K562 (cell line): Measurements from ENCODE around the gene UVRAG. TPM values are rescaled to one million over a fixed set of nuclear protein-coding genes. Genes with fewer than 3 reads are reported as not detected.

Source experiments
- ATAC-seq: fragments of 200-7000 bp; cut with Tn5 transposase; 3 replicates; pipeline ENCODE4 v1.9.1; 2020; ENCODE audit warnings: moderate library complexity
- BruUV-seq: library from RNA; stranded (reverse); fragments of 400-500 nt; replicated peaks from 2 replicates; lab custom pipeline; 2021; lab: Mats Ljungman, UMichigan
- CTCF ChIA-PET: fragments of 300-600 bp; formaldehyde crosslinking; extraction: SDS; loops from one replicate; lab custom pipeline; 2021; ENCODE audit warnings: low intra/inter-chr PET ratio; lab: Yijun Ruan, JAX
- POLR2A ChIA-PET: fragments of 300-600, 350-650 bp; sonication (Branson Sonifier 250); formaldehyde crosslinking; extraction: SDS; loops from one replicate; lab custom pipeline; 2021; ENCODE audit warnings: antibody characterized with exemption, inconsistent platforms; lab: Yijun Ruan, JAX
- DNase-seq, 4 experiments: peaks; one replicate each; pipeline versions ENCODE4 v3.0.0 to v3.0.0-alpha.2; 2011 to 2018; ENCODE audit warnings: low spot score in 3 of 4, mixed read lengths in 3 of 4; ENCODE audit errors: extremely low read depth in 1 of 4
- FAIRE-seq: peaks from 2 replicates; lab custom pipeline; 2011; peaks lifted over from hg19 to GRCh38; lab: Jason Lieb, UNC
- H2AFZ ChIP-seq: 2 replicates; pipeline ENCODE4 v1.6.0; 2011; ENCODE audit warnings: low read depth, low read length, control low read depth, inconsistent platforms
- H3K27ac ChIP-seq: fragments of 200-600 bp; 3 replicates; pipeline ENCODE4 v1.8.0; 2011; ENCODE audit warnings: low read depth, mild to moderate bottlenecking, control low read depth, inconsistent platforms, low read length, moderate library complexity, mixed read lengths; ENCODE audit errors: extremely low read depth
- H3K27me3 ChIP-seq, 2 experiments: fragments of 300-600 bp in 1 of 2; 2 replicates in 1 of 2; 3 replicates in 1 of 2; pipeline versions ENCODE4 v1.6.0 to v1.8.0; 2011; ENCODE audit warnings: inconsistent platforms in 2 of 2, low read length in 2 of 2, mild to moderate bottlenecking in 1 of 2, mixed read lengths in 1 of 2, moderate library complexity in 1 of 2; ENCODE audit not compliant: control insufficient read depth in 2 of 2, insufficient read depth in 2 of 2
- H3K36me3 ChIP-seq: fragments of 300-600 bp; 3 replicates; pipeline ENCODE4 v1.8.0; 2011; ENCODE audit warnings: mild to moderate bottlenecking, low read length, inconsistent platforms; ENCODE audit not compliant: control insufficient read depth, insufficient read depth
- H3K4me1 ChIP-seq, 2 experiments: fragments of 200-600 bp in 1 of 2; replicated peaks in 1 of 2; 2 replicates in 1 of 2; 3 replicates in 1 of 2; pipeline versions ENCODE4 v1.5.1 to v1.8.0; 2011; ENCODE audit warnings: inconsistent platforms in 2 of 2, low read length in 2 of 2, mild to moderate bottlenecking in 1 of 2, mixed read lengths in 1 of 2, moderate library complexity in 1 of 2; ENCODE audit not compliant: control insufficient read depth in 2 of 2, insufficient read depth in 2 of 2
- H3K4me2 ChIP-seq: 2 replicates; pipeline ENCODE4 v1.6.1; 2011; ENCODE audit warnings: low read length, control low read depth, inconsistent platforms, mixed read lengths; ENCODE audit not compliant: insufficient read depth
- H3K4me3 ChIP-seq: fragments of 200-600 bp; sonication (generic), shearing (Covaris generic); 2 replicates; pipeline ENCODE4 v1.5.1; 2016; ENCODE audit warnings: control low read depth, inconsistent platforms
- H3K79me2 ChIP-seq: fragments of 200-600 bp; 3 replicates; pipeline ENCODE4 v1.8.0; 2011; ENCODE audit warnings: low read length, inconsistent platforms; ENCODE audit not compliant: control insufficient read depth, insufficient read depth
- H3K9ac ChIP-seq, 2 experiments: 2 replicates each; pipeline versions ENCODE4 v1.6.0 to v1.6.1; 2011; ENCODE audit warnings: low read depth in 2 of 2, low read length in 2 of 2, control low read depth in 1 of 2, inconsistent platforms in 1 of 2, mild to moderate bottlenecking in 1 of 2, mixed read lengths in 1 of 2; ENCODE audit not compliant: insufficient read depth in 1 of 2
- H3K9me1 ChIP-seq: one replicate; pipeline ENCODE4 v1.6.0; 2011; ENCODE audit warnings: inconsistent platforms, mild to moderate bottlenecking, low read length, moderate library complexity; ENCODE audit not compliant: control insufficient read depth, insufficient read depth
- H3K9me3 ChIP-seq: replicated peaks from 2 replicates; pipeline ENCODE4 v1.5.1; 2011; ENCODE audit warnings: low read depth, low read length, inconsistent platforms; ENCODE audit not compliant: control insufficient read depth, insufficient read depth
- H4K20me1 ChIP-seq: replicated peaks from 2 replicates; pipeline ENCODE4 v1.6.1; 2011; ENCODE audit warnings: low read length, inconsistent platforms, mixed read lengths; ENCODE audit not compliant: control insufficient read depth, insufficient read depth
- DACH1 ChIP-seq: fragments of 450-650 bp; IDR thresholded peaks from 2 replicates; pipeline ENCODE4 v1.6.1; 2018; ENCODE audit not compliant: partially characterized antibody
- GABPB2 ChIP-seq: fragments of 250-450 bp; sonication (Bioruptor Pico); conservative IDR thresholded peaks from 2 replicates; pipeline ENCODE4 v1.5.1; 2021; ENCODE audit warnings: mild to moderate bottlenecking
- MLLT1 ChIP-seq, 2 experiments: fragments of 450-650 bp; IDR thresholded peaks; 2 replicates each; pipeline ENCODE4 v1.6.1; 2016
- NR2F6 ChIP-seq: fragments of 450-650 bp; formaldehyde crosslinking; IDR thresholded peaks from 2 replicates; pipeline ENCODE4 v1.4.0; 2020; ENCODE audit warnings: mild to moderate bottlenecking
- RBM25 ChIP-seq: fragments of 200-400 bp; formaldehyde crosslinking; IDR thresholded peaks from 2 replicates; pipeline ENCODE4 v1.6.1; 2018; ENCODE audit warnings: low read length, low read depth, moderate library complexity; ENCODE audit not compliant: severe bottlenecking
- TAL1 ChIP-seq: fragments of 450-650 bp; IDR thresholded peaks from 2 replicates; pipeline ENCODE4 v1.6.1; 2016; ENCODE audit warnings: mild to moderate bottlenecking
- ZNF586 ChIP-seq: fragments of 450-650 bp; formaldehyde crosslinking; conservative IDR thresholded peaks from 2 replicates; pipeline ENCODE4 v1.4.0; 2020; ENCODE audit warnings: mild to moderate bottlenecking, moderate library complexity
- WGBS: fragments of 100-300 bp; shearing (Covaris generic); methylation state at CpG from one replicate; pipeline ENCODE4 v1.1.6; 2016; ENCODE audit warnings: low coverage, mixed read lengths; ENCODE audit not compliant: insufficient coverage; ENCODE audit errors: missing lambda C conversion rate; 5-methylcytosine and 5-hydroxymethylcytosine counted together
- in situ Hi-C: fragments of 300-500 bp; cut with MboI; formaldehyde crosslinking; loops from 4 replicates; pipeline ENCODE4 v1.15.0; 2018; ENCODE audit warnings: inconsistent platforms, mixed read lengths
- intact Hi-C: fragments of 100-400 bp; cut with micrococcal nuclease; formaldehyde crosslinking; loops from 2 replicates; pipeline ENCODE4 v1.14.2; 2022
- polyA plus RNA-seq, 8 experiments: library from polyadenylated mRNA; depleted of rRNA in 4 of 8; stranded (reverse) in 5 of 8; unstranded in 3 of 8; fragments of >200 nt; fragmentation: Nextera tagmentation in 2 of 8; fragmentation: Illumina TruSeq in 1 of 8; extraction: Ambion mirVana in 2 of 8; extraction: Trizol in 1 of 8; gene quantifications; 2 replicates each; pipeline versions ENCODE4 v1.2.1 to v1.2.3, GENCODE V29; 2011 to 2014; ENCODE audit warnings: inconsistent platforms in 1 of 8, missing spikeins in 1 of 8
- total RNA-seq, 7 experiments: library from RNA; depleted of rRNA in 6 of 7; stranded (reverse); fragments of >200 nt in 6 of 7; fragmentation: Illumina TruSeq in 2 of 7; extraction: Trizol in 2 of 7; gene quantifications; 2 replicates each; pipeline versions ENCODE4 v1.2.1 to v1.2.3, GENCODE V29; 2011 to 2021; ENCODE audit warnings: low replicate concordance in 1 of 7

The UVRAG gene
- total and polyA plus RNA-seq, 9 of the 15 experiments (the other 6 are each of a cell fraction or from before 2014, with no cell fraction given) = 3.1 to 17.8 (median 12.4) TPM

GRCh38 chr11:76090174-76090573 lies 275.2 kb downstream of the UVRAG start (continued):
- TF ChIP-seq DACH1 = no peak
- TF ChIP-seq NR2F6 (CRISPR knock-in tag) = no peak
- no peak for TF ChIP-seq TAL1
- no peak for TF ChIP-seq GABPB2 (CRISPR knock-in tag)
- TF ChIP-seq ZNF586 = no peak

GRCh38 chr11:76090821-76091220 lies 275.8 kb downstream of the UVRAG start:
- POLR2A ChIA-PET = interaction anchor here (1.1 kb wide), 1 partner anchor 12 kb away, joined by 3 read pairs; no protein-coding TSS in a partner anchor
- Histone ChIP-seq H3K4me2 (no peak overlapping the region), H3K9me1 (no peaks in the 10 kb centered on the region), H4K20me1 (no peaks in the 10 kb centered on the region), H3K9ac (no peak overlapping the region), H2AFZ (no peak overlapping the region), H3K9me3 (no peaks in the 10 kb centered on the region), H3K27ac (no peak overlapping the region), H3K4me3 (no peak overlapping the region), H3K36me3 (no peaks in the 10 kb centered on the region), H3K27me3 (no peaks in the 10 kb centered on the region), H3K79me2 (no peaks in the 10 kb centered on the region), H3K4me1 (peaks cover 0 to 2% of the 10 kb centered on the region in 2 experiments; a peak in 1 of 5 replicates)
- no TSS peak for BruUV-seq
- intact Hi-C loops = no loop called here
- TF ChIP-seq MLLT1 (IDR thresholded peaks at IDR 0.05) (no peak), RBM25 (peak; percentile 61)
- 86% methylated on average over 1 of the region's 1 CpG for WGBS
- ATAC-seq = no peak
- in situ Hi-C loops = no loop called here
- CTCF ChIA-PET = no interaction called here
- no peak for DNase-seq
- FAIRE-seq = no peak
